CD14-positive monocyte (primary cell): ENCODE results near the gene LASP1NB.

Experiments used
- DNase-seq, 3 donors: peaks; one replicate each; pipeline ENCODE4 v3.0.0-alpha.2; 2011 to 2022
- H2AFZ ChIP-seq: 2 replicates; pipeline ENCODE4 v1.6.0; 2012; ENCODE audit warnings: mild to moderate bottlenecking, low read depth, low read length, inconsistent platforms; ENCODE audit not compliant: insufficient read depth, poor library complexity, severe bottlenecking
- H3K27ac ChIP-seq, 2 donors: 1 replicate in 1 of 2; 2 replicates in 1 of 2; pipeline ENCODE4 v1.5.1; 2012 to 2013; ENCODE audit warnings: low read length in 2 of 2, control low read depth in 1 of 2, inconsistent platforms in 1 of 2, low read depth in 1 of 2, mild to moderate bottlenecking in 1 of 2
- H3K27me3 ChIP-seq, 2 donors: one replicate each; pipeline versions ENCODE4 v1.6.0 to v1.6.1; 2011 to 2013; ENCODE audit warnings: low read length in 2 of 2; ENCODE audit not compliant: control insufficient read depth in 2 of 2, insufficient read depth in 2 of 2
- H3K36me3 ChIP-seq, 2 donors: replicated peaks in 1 of 2; 1 replicate in 1 of 2; 2 replicates in 1 of 2; pipeline versions ENCODE4 v1.5.1 to v1.6.1; 2012 to 2013; ENCODE audit warnings: low read length in 2 of 2, control low read depth in 1 of 2, inconsistent platforms in 1 of 2, mild to moderate bottlenecking in 1 of 2; ENCODE audit not compliant: insufficient read depth in 2 of 2, control insufficient read depth in 1 of 2
- H3K4me1 ChIP-seq, 2 donors: 1 replicate in 1 of 2; 2 replicates in 1 of 2; pipeline versions ENCODE4 v1.5.1 to v1.6.1; 2012 to 2013; ENCODE audit warnings: low read length in 2 of 2, control low read depth in 1 of 2, inconsistent platforms in 1 of 2, mild to moderate bottlenecking in 1 of 2, moderate library complexity in 1 of 2; ENCODE audit not compliant: insufficient read depth in 2 of 2, control insufficient read depth in 1 of 2
- H3K4me2 ChIP-seq: replicated peaks from 2 replicates; pipeline ENCODE3; 2012; ENCODE audit warnings: low read length, moderate library complexity, mild to moderate bottlenecking; ENCODE audit not compliant: poor library complexity, severe bottlenecking; ENCODE audit errors: extremely low read depth
- H3K4me3 ChIP-seq, 3 experiments: fragments of 200-600 bp in 1 of 3; sonication (generic) in 1 of 3; replicated peaks in 1 of 3; 1 replicate in 2 of 3; 2 replicates in 1 of 3; pipeline ENCODE4 v1.5.1; 2011 to 2013; ENCODE audit warnings: low read length in 3 of 3, mild to moderate bottlenecking in 3 of 3, control low read depth in 2 of 3, low read depth in 2 of 3, inconsistent platforms in 1 of 3, moderate library complexity in 1 of 3
- H3K79me2 ChIP-seq: 2 replicates; pipeline ENCODE4 v1.6.0; 2012; ENCODE audit warnings: mild to moderate bottlenecking, control low read depth, inconsistent platforms, low read length, moderate library complexity; ENCODE audit not compliant: insufficient read depth
- H3K9ac ChIP-seq: 2 replicates; pipeline ENCODE4 v1.6.0; 2017; ENCODE audit warnings: low read length, mild to moderate bottlenecking; ENCODE audit not compliant: insufficient read depth, poor library complexity, severe bottlenecking
- H3K9me3 ChIP-seq, 2 donors: replicated peaks in 1 of 2; 1 replicate in 1 of 2; 2 replicates in 1 of 2; pipeline versions ENCODE4 v1.5.1 to v1.6.1; 2012 to 2013; ENCODE audit warnings: low read length in 2 of 2, control low read depth in 1 of 2; ENCODE audit not compliant: control insufficient read depth in 1 of 2, insufficient read depth in 1 of 2
- H4K20me1 ChIP-seq: 2 replicates; pipeline ENCODE4 v1.6.0; 2012; ENCODE audit warnings: mild to moderate bottlenecking, low read length, control low read depth, moderate library complexity; ENCODE audit not compliant: insufficient read depth
- H3K27ac Mint-ChIP-seq, 7 donors: one replicate each; pipeline ENCODE4 v1.8.0; 2020; ENCODE audit warnings: mild to moderate bottlenecking in 7 of 7, mixed read lengths in 7 of 7, moderate library complexity in 6 of 7, inconsistent platforms in 2 of 7
- H3K27me3 Mint-ChIP-seq, 3 donors: one replicate each; pipeline ENCODE4 v1.8.0; 2021 to 2022; ENCODE audit warnings: low read depth in 3 of 3, mild to moderate bottlenecking in 3 of 3, mixed read lengths in 3 of 3, moderate library complexity in 3 of 3, inconsistent platforms in 1 of 3
- H3K36me3 Mint-ChIP-seq, 2 donors: one replicate each; pipeline ENCODE4 v1.8.0; 2020; ENCODE audit warnings: mixed read lengths in 2 of 2, inconsistent platforms in 1 of 2, mild to moderate bottlenecking in 1 of 2
- H3K4me1 Mint-ChIP-seq: one replicate; pipeline ENCODE4 v1.8.0; 2020; ENCODE audit warnings: mild to moderate bottlenecking, mixed read lengths
- H3K4me3 Mint-ChIP-seq, 2 donors: one replicate each; pipeline ENCODE4 v1.8.0; 2020; ENCODE audit warnings: mild to moderate bottlenecking in 2 of 2, mixed read lengths in 2 of 2, moderate library complexity in 1 of 2
- H3K9me3 Mint-ChIP-seq, 7 donors: one replicate each; pipeline ENCODE4 v1.8.0; 2020 to 2022; ENCODE audit warnings: mixed read lengths in 7 of 7, mild to moderate bottlenecking in 6 of 7, moderate library complexity in 6 of 7, inconsistent platforms in 2 of 7
- WGBS: methylation state at CpG from one replicate; pipeline ENCODE4 v1.1.5; 2013; ENCODE audit warnings: missing lambda C conversion rate; ENCODE audit not compliant: insufficient coverage; 5-methylcytosine and 5-hydroxymethylcytosine counted together
- intact Hi-C, 2 donors: fragments of 100-400 bp; cut with micrococcal nuclease; formaldehyde crosslinking; loops; one replicate each; pipeline versions ENCODE4 v1.15.0 to v1.15.1; 2023
- TF ChIP-seq, protein P1 (sequence below): fragments of 200-600 bp; IDR thresholded peaks from one replicate; pipeline ENCODE4 v1.8.0; 2022; ENCODE audit warnings: antibody characterized with exemption, mild to moderate bottlenecking

The LASP1NB gene

DNA sequence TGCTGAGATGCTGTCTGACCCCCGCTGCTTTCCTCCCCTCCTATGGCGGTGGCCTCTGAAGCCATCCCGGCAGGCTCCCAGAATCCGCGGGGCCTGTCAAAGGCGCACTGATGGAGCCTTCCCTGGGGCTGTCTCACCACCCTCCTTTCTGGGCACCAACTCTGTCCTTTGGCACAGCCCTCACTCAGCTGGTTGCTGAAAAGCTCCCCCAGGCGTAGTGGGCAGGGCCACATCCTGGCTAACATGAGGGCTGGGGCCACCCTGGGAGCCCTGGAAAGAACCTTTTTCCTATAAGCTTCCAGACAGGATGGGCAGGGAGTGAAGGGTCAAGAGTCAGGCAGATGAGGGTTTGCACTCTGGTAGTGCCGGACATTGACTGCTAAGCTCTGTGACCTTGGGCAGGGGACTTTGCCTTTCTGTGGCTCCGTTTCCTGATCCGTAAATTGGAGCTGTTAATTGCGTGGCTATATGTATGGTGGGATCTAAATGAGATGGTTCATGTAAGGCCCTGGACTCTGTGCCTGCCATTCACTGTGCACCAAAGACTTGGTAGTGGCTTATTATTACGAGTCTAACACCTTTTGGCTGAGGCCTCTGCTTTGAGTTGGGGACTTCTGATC is 27.6 kb upstream of the LASP1NB start:
- peak overlapping the region; percentile 77 to 82 for H3K27ac ChIP-seq
- peak overlapping the region; percentile 72 for H3K4me2 ChIP-seq
- H2AFZ ChIP-seq, result no peak overlapping the region
- H3K4me1 ChIP-seq, result peaks cover 59 to 70% of the 10 kb centered on the region in 2 donors
- H3K9me3 ChIP-seq, result no peaks in the 10 kb centered on the region
- DNase-seq, result no peak
- peaks cover 69% of the 10 kb centered on the region for H3K79me2 ChIP-seq
- intact Hi-C loops, result no loop called here
- TF ChIP-seq, protein P1, sequence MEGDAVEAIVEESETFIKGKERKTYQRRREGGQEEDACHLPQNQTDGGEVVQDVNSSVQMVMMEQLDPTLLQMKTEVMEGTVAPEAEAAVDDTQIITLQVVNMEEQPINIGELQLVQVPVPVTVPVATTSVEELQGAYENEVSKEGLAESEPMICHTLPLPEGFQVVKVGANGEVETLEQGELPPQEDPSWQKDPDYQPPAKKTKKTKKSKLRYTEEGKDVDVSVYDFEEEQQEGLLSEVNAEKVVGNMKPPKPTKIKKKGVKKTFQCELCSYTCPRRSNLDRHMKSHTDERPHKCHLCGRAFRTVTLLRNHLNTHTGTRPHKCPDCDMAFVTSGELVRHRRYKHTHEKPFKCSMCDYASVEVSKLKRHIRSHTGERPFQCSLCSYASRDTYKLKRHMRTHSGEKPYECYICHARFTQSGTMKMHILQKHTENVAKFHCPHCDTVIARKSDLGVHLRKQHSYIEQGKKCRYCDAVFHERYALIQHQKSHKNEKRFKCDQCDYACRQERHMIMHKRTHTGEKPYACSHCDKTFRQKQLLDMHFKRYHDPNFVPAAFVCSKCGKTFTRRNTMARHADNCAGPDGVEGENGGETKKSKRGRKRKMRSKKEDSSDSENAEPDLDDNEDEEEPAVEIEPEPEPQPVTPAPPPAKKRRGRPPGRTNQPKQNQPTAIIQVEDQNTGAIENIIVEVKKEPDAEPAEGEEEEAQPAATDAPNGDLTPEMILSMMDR, result no peak
- H3K27ac Mint-ChIP-seq, result peak overlapping the region; percentile 85 to 97 (median 94)
- H3K9me3 Mint-ChIP-seq, result no peaks in the 10 kb centered on the region
- no peaks in the 10 kb centered on the region for H3K27me3 ChIP-seq
- peaks cover 40 to 50% of the 10 kb centered on the region in 2 donors for H3K36me3 ChIP-seq
- 83% methylated on average over 9 of the region's 12 CpGs for WGBS
- peak overlapping the region; percentile 9 for H3K9ac ChIP-seq
- H3K4me3 Mint-ChIP-seq, result peak overlapping the region in 1 of 2 donors; percentile 65
- H3K27me3 Mint-ChIP-seq, result peaks cover 0 to 1% (median 0%) of the 10 kb centered on the region in 3 donors
- peaks cover 67% of the 10 kb centered on the region for H3K4me1 Mint-ChIP-seq
- H3K36me3 Mint-ChIP-seq, result peaks cover 34 to 55% of the 10 kb centered on the region in 2 donors
- H4K20me1 ChIP-seq, result peaks cover 97% of the 10 kb centered on the region
- H3K4me3 ChIP-seq, result no peak overlapping the region

DNA sequence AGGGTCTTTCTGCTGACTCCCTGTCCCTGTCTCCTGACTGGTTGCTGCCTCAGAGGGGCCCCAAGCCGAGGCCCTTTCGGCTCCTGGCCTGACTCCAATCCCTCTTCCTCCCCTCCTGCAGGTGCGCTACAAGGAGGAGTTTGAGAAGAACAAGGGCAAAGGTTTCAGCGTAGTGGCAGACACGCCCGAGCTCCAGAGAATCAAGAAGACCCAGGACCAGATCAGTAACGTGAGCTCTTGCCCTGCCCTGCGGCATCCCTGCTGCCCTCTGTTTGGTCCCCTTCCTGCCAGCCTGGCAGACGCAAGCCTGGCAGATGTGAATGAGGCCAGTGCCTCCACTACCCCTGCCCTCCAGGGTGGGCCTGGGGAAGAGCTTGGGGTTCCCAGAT is 27.1 kb upstream of the LASP1NB start:
- Histone ChIP-seq H4K20me1 (peaks cover 97% of the 10 kb centered on the region), H3K79me2 (peaks cover 69% of the 10 kb centered on the region), H3K4me1 (peaks cover 59 to 66% of the 10 kb centered on the region in 2 donors), H3K4me3 (peak overlapping the region in 1 of 3 experiments; percentile 55), H3K27me3 (no peaks in the 10 kb centered on the region), H3K36me3 (peaks cover 37 to 50% of the 10 kb centered on the region in 2 donors), H2AFZ (no peak overlapping the region), H3K4me2 (peak overlapping the region; percentile 72), H3K9ac (peak overlapping the region; percentile 58), H3K27ac (peak overlapping the region; percentile 77 to 82), H3K9me3 (no peaks in the 10 kb centered on the region)
- intact Hi-C loops, result no loop called here
- Mint-ChIP-seq H3K27me3 (peaks cover 0 to 1% (median 0%) of the 10 kb centered on the region in 3 donors), H3K36me3 (peaks cover 34 to 55% of the 10 kb centered on the region in 2 donors), H3K4me1 (peaks cover 68% of the 10 kb centered on the region), H3K27ac (peak overlapping the region; percentile 85 to 97 (median 94)), H3K4me3 (peak overlapping the region; percentile 65 to 87), H3K9me3 (no peaks in the 10 kb centered on the region)
- 2% methylated on average over 6 of the region's 9 CpGs for WGBS
- DNase-seq, result no peak
- TF ChIP-seq, protein P1, result no peak
